Endothelial cell of umbilical vein (primary cell): ENCODE results near the gene ITSN2. TPM values are rescaled to one million over a fixed set of nuclear protein-coding genes. Genes with fewer than 3 reads are reported as not detected.

Source experiments
- BruUV-seq: library from RNA; stranded (reverse); fragments of 400-500 nt; replicated peaks from 2 replicates; lab custom pipeline; 2021; lab: Mats Ljungman, UMichigan
- CTCF ChIA-PET: fragments of 300-600, 350-600 bp; sonication (Branson Sonifier 250); formaldehyde crosslinking; loops from one replicate; lab custom pipeline; 2021; ENCODE audit warnings: antibody characterized with exemption, inconsistent platforms; lab: Charles Lee
- POLR2A ChIA-PET: fragments of 300-600, 350-600 bp; sonication (Branson Sonifier 250); formaldehyde crosslinking; loops from one replicate; lab custom pipeline; 2021; ENCODE audit warnings: antibody characterized with exemption, inconsistent platforms; lab: Charles Lee
- DNase-seq: peaks from one replicate; pipeline ENCODE4 v3.0.0-alpha.2; 2011; ENCODE audit warnings: low read depth, low spot score
- FAIRE-seq: peaks from 2 replicates; lab custom pipeline; 2011; peaks lifted over from hg19 to GRCh38; lab: Jason Lieb, UNC
- H2AFZ ChIP-seq: 2 replicates; pipeline ENCODE4 v1.6.0; 2012; ENCODE audit warnings: low read depth, low read length, control low read depth, inconsistent platforms
- H3K27ac ChIP-seq: 2 replicates; pipeline ENCODE4 v1.5.1; 2011; ENCODE audit warnings: low read depth, mild to moderate bottlenecking, control low read depth, low read length, moderate library complexity; ENCODE audit not compliant: insufficient read depth
- H3K27me3 ChIP-seq, 2 experiments: 2 replicates each; pipeline versions ENCODE4 v1.6.0 to v1.6.1; 2011; ENCODE audit warnings: low read length in 2 of 2, mixed read lengths in 1 of 2; ENCODE audit not compliant: control insufficient read depth in 2 of 2, insufficient read depth in 2 of 2
- H3K36me3 ChIP-seq, 2 experiments: 2 replicates in 1 of 2; 3 replicates in 1 of 2; pipeline ENCODE4 v1.5.1; 2011; ENCODE audit warnings: low read length in 2 of 2, mild to moderate bottlenecking in 1 of 2, moderate library complexity in 1 of 2; ENCODE audit not compliant: control insufficient read depth in 2 of 2, insufficient read depth in 2 of 2; ENCODE audit errors: extremely low read depth in 1 of 2
- H3K4me1 ChIP-seq: 3 replicates; pipeline ENCODE4 v1.5.1; 2011; ENCODE audit warnings: mild to moderate bottlenecking, low read length; ENCODE audit not compliant: control insufficient read depth, insufficient read depth; ENCODE audit errors: extremely low read depth
- H3K4me2 ChIP-seq: 2 replicates; pipeline ENCODE4 v1.6.1; 2011; ENCODE audit warnings: low read length, control low read depth, mixed read lengths; ENCODE audit not compliant: insufficient read depth
- H3K4me3 ChIP-seq, 3 experiments: fragments of 200-600 bp in 1 of 3; sonication (generic), shearing (Covaris generic) in 1 of 3; replicated peaks in 1 of 3; 2 replicates each; pipeline ENCODE4 v1.5.1; 2011 to 2016; ENCODE audit warnings: control low read depth in 3 of 3, low read length in 3 of 3, mild to moderate bottlenecking in 2 of 3, inconsistent platforms in 1 of 3, low read depth in 1 of 3, moderate library complexity in 1 of 3; ENCODE audit not compliant: insufficient read depth in 1 of 3
- H3K79me2 ChIP-seq: 2 replicates; pipeline ENCODE4 v1.6.0; 2012; ENCODE audit warnings: low read length, inconsistent platforms; ENCODE audit not compliant: control insufficient read depth, insufficient read depth
- H3K9ac ChIP-seq: replicated peaks from 2 replicates; pipeline ENCODE3; 2011; ENCODE audit warnings: low read length, control low read depth; ENCODE audit not compliant: insufficient read depth; ENCODE audit errors: extremely low read depth
- H3K9me1 ChIP-seq: replicated peaks from 3 replicates; pipeline ENCODE4 v1.6.0; 2011; ENCODE audit warnings: mild to moderate bottlenecking, low read length; ENCODE audit not compliant: control insufficient read depth, insufficient read depth; ENCODE audit errors: extremely low read depth
- H3K9me3 ChIP-seq: replicated peaks from 2 replicates; pipeline ENCODE4 v1.5.1; 2012; ENCODE audit warnings: low read length, inconsistent platforms; ENCODE audit not compliant: control insufficient read depth, insufficient read depth
- H4K20me1 ChIP-seq: replicated peaks from 2 replicates; pipeline ENCODE3; 2011; ENCODE audit warnings: mild to moderate bottlenecking, low read length; ENCODE audit not compliant: control insufficient read depth, insufficient read depth; ENCODE audit errors: extremely low read depth
- EZH2 ChIP-seq: IDR thresholded peaks from 2 replicates; pipeline ENCODE4 v1.6.1; 2012; ENCODE audit warnings: borderline replicate concordance, low read depth, mild to moderate bottlenecking, moderate library complexity, low read length, inconsistent platforms; ENCODE audit not compliant: severe bottlenecking
- FOS ChIP-seq: IDR thresholded peaks from 2 replicates; pipeline ENCODE4 v1.6.1; 2011; ENCODE audit warnings: mild to moderate bottlenecking, low read length, moderate library complexity, borderline replicate concordance; ENCODE audit not compliant: insufficient read depth
- GATA2 ChIP-seq: IDR thresholded peaks from 2 replicates; pipeline ENCODE4 v1.7.0; 2011; ENCODE audit warnings: low read depth, mild to moderate bottlenecking, moderate library complexity, mixed read lengths, low read length; ENCODE audit not compliant: insufficient read length, insufficient read depth
- JUN ChIP-seq: IDR thresholded peaks from 2 replicates; pipeline ENCODE4 v1.6.1; 2011; ENCODE audit warnings: borderline replicate concordance, low read depth; ENCODE audit not compliant: insufficient read length, insufficient read depth
- MYC ChIP-seq: IDR thresholded peaks from one replicate; pipeline ENCODE4 v1.6.1; 2011; ENCODE audit warnings: mild to moderate bottlenecking, low read depth, low read length
- POLR2A ChIP-seq: IDR thresholded peaks from 2 replicates; pipeline ENCODE4 v1.6.1; 2012; ENCODE audit warnings: low read depth, mild to moderate bottlenecking, control low read depth, low read length
- POLR2AphosphoS5 ChIP-seq: IDR thresholded peaks from 2 replicates; pipeline ENCODE4 v1.6.1; 2012; ENCODE audit warnings: low read depth, mild to moderate bottlenecking, control low read depth, low read length, moderate library complexity; ENCODE audit not compliant: insufficient read depth
- dilution Hi-C: fragments of 300-500 bp; cut with MboI; formaldehyde crosslinking; loops from one replicate; pipeline ENCODE4 v1.15.0; 2019; ENCODE audit warnings: low sequenced_read_pairs; ENCODE audit not compliant: extremely low pct_ligation_motif_present
- intact Hi-C: fragments of 100-400 bp; cut with micrococcal nuclease; formaldehyde crosslinking; loops from one replicate; pipeline ENCODE4 v1.10.0; 2022
- polyA plus RNA-seq, 4 experiments: library from polyadenylated mRNA; depleted of rRNA in 3 of 4; stranded (reverse) in 3 of 4; unstranded in 1 of 4; fragments of >200 nt; gene quantifications; 2 replicates each; pipeline versions ENCODE4 v1.2.1 to v1.2.3, GENCODE V29; 2011 to 2012; ENCODE audit warnings: missing spikeins in 1 of 4
- total RNA-seq: library from RNA; stranded (reverse); gene quantifications from 2 replicates; pipeline ENCODE4 v1.2.3, GENCODE V29; 2021
- TF ChIP-seq, protein P1 (sequence below): IDR thresholded peaks from 2 replicates; pipeline ENCODE4 v1.6.1; 2011; ENCODE audit not compliant: insufficient read depth, insufficient read length
- TF ChIP-seq, protein P2 (sequence below), 2 donors: IDR thresholded peaks; 1 replicate in 1 of 2; 2 replicates in 1 of 2; pipeline ENCODE4 v1.5.1; 2011; ENCODE audit warnings: low read length in 2 of 2, mild to moderate bottlenecking in 2 of 2, moderate library complexity in 2 of 2, control low read depth in 1 of 2, inconsistent platforms in 1 of 2, low read depth in 1 of 2; ENCODE audit not compliant: insufficient read depth in 1 of 2; ENCODE audit errors: extremely low read depth in 1 of 2

The ITSN2 gene
- total and polyA plus RNA-seq, 2 donors (not counting 3 experiments of a cell fraction or from before 2014, with no cell fraction given) = 30.5 to 56.8 TPM

DNA sequence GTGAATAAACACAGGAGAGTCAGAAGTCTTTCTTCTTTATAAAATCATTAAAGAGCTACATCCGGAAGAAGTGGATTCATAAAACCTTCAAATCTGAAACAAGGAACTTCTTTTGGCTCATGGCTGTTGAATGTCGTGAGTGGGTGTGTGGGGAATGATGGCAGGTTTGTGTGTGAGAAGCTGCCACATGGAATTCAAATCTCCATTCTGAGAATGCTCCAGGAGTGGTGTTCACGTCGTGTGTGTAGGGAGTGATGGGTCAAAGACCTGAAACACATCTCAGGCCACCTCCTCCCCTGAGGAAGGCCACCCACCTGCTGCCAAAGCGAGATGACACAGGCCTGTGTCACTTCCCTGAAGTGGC is 156.6 kb downstream of the ITSN2 start:
- no peak for DNase-seq
- Histone ChIP-seq H3K9me1 (no peaks in the 10 kb centered on the region), H3K79me2 (no peaks in the 10 kb centered on the region), H3K4me1 (no peaks in the 10 kb centered on the region), H4K20me1 (no peaks in the 10 kb centered on the region), H3K9me3 (no peaks in the 10 kb centered on the region), H3K27me3 (no peaks in the 10 kb centered on the region), H3K9ac (no peak overlapping the region), H3K27ac (no peak overlapping the region), H3K4me2 (no peak overlapping the region), H3K4me3 (no peak overlapping the region), H2AFZ (no peak overlapping the region), H3K36me3 (peaks cover 0 to 37% of the 10 kb centered on the region in 2 experiments)
- intact Hi-C loops (no loop called here), dilution Hi-C loops (no loop called here)
- CTCF ChIA-PET = interaction anchor here (1.1 kb wide), 1 partner anchor 9 kb away, joined by 3 read pairs; no protein-coding TSS in a partner anchor
- BruUV-seq = no TSS peak
- FAIRE-seq = no peak
- TF ChIP-seq POLR2AphosphoS5 (no peak), FOS (no peak), GATA2 (no peak), POLR2A (no peak), MYC (no peak), EZH2 (no peak), JUN (no peak)
- TF ChIP-seq, protein P1, sequence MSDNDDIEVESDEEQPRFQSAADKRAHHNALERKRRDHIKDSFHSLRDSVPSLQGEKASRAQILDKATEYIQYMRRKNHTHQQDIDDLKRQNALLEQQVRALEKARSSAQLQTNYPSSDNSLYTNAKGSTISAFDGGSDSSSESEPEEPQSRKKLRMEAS = no peak
- TF ChIP-seq, protein P2, sequence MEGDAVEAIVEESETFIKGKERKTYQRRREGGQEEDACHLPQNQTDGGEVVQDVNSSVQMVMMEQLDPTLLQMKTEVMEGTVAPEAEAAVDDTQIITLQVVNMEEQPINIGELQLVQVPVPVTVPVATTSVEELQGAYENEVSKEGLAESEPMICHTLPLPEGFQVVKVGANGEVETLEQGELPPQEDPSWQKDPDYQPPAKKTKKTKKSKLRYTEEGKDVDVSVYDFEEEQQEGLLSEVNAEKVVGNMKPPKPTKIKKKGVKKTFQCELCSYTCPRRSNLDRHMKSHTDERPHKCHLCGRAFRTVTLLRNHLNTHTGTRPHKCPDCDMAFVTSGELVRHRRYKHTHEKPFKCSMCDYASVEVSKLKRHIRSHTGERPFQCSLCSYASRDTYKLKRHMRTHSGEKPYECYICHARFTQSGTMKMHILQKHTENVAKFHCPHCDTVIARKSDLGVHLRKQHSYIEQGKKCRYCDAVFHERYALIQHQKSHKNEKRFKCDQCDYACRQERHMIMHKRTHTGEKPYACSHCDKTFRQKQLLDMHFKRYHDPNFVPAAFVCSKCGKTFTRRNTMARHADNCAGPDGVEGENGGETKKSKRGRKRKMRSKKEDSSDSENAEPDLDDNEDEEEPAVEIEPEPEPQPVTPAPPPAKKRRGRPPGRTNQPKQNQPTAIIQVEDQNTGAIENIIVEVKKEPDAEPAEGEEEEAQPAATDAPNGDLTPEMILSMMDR (IDR thresholded peaks at IDR 0.05; ENCODE audit: extremely low read depth in 1 of 2, insufficient read depth in 1 of 2, low read depth in 1 of 2, low read length in 2 of 2) = no peak
- POLR2A ChIA-PET = no interaction called here
